ENCODE results near the gene PDE1C. TPM values are rescaled to one million over a fixed set of nuclear protein-coding genes. Genes with fewer than 3 reads are reported as not detected.
A peak's percentile ranks its signal among the peaks of the same experiment; 100 is the strongest.

PDE1C gene
- total RNA-seq, 1 experiment from 2014 or later: 14.1 TPM

DNA sequence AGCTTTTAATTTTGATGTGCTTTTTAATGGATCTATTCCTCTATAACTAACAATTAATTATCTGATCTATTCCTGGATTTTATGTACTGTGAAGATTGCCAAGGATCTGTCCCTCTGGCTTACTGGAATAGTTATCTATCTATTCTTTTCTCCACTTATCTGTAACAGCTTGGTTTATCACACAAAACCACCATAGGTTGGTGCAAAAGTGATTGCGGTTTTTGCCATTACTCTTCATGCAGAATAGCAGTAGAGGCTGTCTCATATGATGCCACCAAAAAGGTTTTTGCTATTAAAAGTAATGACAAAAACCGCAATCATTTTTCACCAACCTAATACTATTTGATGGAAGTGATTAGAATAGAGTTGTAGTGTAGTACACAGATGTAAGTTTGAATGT is 115.7 kb downstream of the PDE1C start:
- Histone ChIP-seq H3K4me3 (ENCODE audit: low read length) (no peak overlapping the region), H3F3A (ENCODE audit: low read length, unreplicated experiment) (no peaks in the 10 kb centered on the region), H3K27ac (ENCODE audit: low read length) (no peak overlapping the region), H2AFZ (ENCODE audit: low read length) (no peak overlapping the region), H3K4me2 (ENCODE audit: low read length) (no peak overlapping the region), H3K36me3 (ENCODE audit: low read depth, low read length) (no peaks in the 10 kb centered on the region), H3K9ac (ENCODE audit: low read length) (no peak overlapping the region), H3K9me3 (ENCODE audit: low read length) (no peaks in the 10 kb centered on the region), H4K20me1 (ENCODE audit: low read length) (no peaks in the 10 kb centered on the region), H3K79me2 (ENCODE audit: low read length) (no peaks in the 10 kb centered on the region), H3K4me1 (ENCODE audit: insufficient read depth, low read length) (peaks cover 62% of the 10 kb centered on the region), H3K27me3 (ENCODE audit: low read length) (no peaks in the 10 kb centered on the region), H3K9me2 (replicated peaks; ENCODE audit: low read length) (no peaks in the 10 kb centered on the region)
- intact Hi-C loops (cut with micrococcal nuclease): no loop called here
- ATAC-seq (no peak), DNase-seq (no peak)
- no TSS peak for BruUV-seq (replicated peaks)
- TF ChIP-seq, protein P1, sequence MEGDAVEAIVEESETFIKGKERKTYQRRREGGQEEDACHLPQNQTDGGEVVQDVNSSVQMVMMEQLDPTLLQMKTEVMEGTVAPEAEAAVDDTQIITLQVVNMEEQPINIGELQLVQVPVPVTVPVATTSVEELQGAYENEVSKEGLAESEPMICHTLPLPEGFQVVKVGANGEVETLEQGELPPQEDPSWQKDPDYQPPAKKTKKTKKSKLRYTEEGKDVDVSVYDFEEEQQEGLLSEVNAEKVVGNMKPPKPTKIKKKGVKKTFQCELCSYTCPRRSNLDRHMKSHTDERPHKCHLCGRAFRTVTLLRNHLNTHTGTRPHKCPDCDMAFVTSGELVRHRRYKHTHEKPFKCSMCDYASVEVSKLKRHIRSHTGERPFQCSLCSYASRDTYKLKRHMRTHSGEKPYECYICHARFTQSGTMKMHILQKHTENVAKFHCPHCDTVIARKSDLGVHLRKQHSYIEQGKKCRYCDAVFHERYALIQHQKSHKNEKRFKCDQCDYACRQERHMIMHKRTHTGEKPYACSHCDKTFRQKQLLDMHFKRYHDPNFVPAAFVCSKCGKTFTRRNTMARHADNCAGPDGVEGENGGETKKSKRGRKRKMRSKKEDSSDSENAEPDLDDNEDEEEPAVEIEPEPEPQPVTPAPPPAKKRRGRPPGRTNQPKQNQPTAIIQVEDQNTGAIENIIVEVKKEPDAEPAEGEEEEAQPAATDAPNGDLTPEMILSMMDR (conservative IDR thresholded peaks at IDR 0.05; ENCODE audit: low read depth, low read length): no peak
- ChIA-PET POLR2A (ENCODE audit: unreplicated experiment) (no interaction called here), CTCF (no interaction called here)

DNA sequence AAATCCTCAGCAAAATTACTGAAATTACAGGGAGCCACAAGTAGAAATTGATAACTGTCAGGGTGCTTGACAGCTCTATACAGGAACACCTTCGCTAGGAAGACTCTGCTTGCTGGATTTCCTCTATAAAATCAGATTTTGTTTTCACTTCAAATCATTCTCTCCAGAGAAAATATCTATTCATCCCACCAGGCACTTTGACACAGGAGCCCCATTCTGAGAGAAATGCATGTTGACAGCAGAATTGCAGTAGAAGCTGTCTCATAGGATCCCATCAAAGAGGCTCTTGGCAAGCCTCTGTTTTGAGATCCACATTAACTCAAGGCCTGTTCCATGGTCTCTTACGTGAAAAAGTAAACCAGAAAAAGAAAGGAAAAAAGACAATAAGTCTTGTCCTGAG is 116.8 kb downstream of the PDE1C start:
- H3K79me2 ChIP-seq (ENCODE audit: low read length): no peaks in the 10 kb centered on the region
- no peak overlapping the region for H3K9ac ChIP-seq (ENCODE audit: low read length)
- TF ChIP-seq EZH2phosphoT487 (IDR thresholded peaks at IDR 0.05; ENCODE audit: borderline replicate concordance, low read length): no peak
- TF ChIP-seq EZH2 (IDR thresholded peaks at IDR 0.05; ENCODE audit: low read length, unreplicated experiment): no peak
- TF ChIP-seq, protein P1 (conservative IDR thresholded peaks at IDR 0.05; ENCODE audit: low read depth, low read length): no peak
- H3F3A ChIP-seq (ENCODE audit: low read length, unreplicated experiment): peaks cover 5% of the 10 kb centered on the region
- intact Hi-C loops (cut with micrococcal nuclease): no loop called here
- H3K27me3 ChIP-seq (ENCODE audit: low read length): no peaks in the 10 kb centered on the region
- DNase-seq (no peak), ATAC-seq (no peak)
- no peaks in the 10 kb centered on the region for H4K20me1 ChIP-seq (ENCODE audit: low read length)
- H3K4me1 ChIP-seq (ENCODE audit: insufficient read depth, low read length): peaks cover 70% of the 10 kb centered on the region
- no peaks in the 10 kb centered on the region for H3K9me2 ChIP-seq (replicated peaks; ENCODE audit: low read length)
- H3K4me2 ChIP-seq (ENCODE audit: low read length): no peak overlapping the region
- H3K36me3 ChIP-seq (ENCODE audit: low read depth, low read length): no peaks in the 10 kb centered on the region
- BruUV-seq (replicated peaks): no TSS peak
- no peak overlapping the region for H2AFZ ChIP-seq (ENCODE audit: low read length)
- POLR2A ChIA-PET (ENCODE audit: unreplicated experiment): no interaction called here
- CTCF ChIA-PET: no interaction called here
- no peak overlapping the region for H3K27ac ChIP-seq (ENCODE audit: low read length)
- no peak overlapping the region for H3K4me3 ChIP-seq (ENCODE audit: low read length)
- no peaks in the 10 kb centered on the region for H3K9me3 ChIP-seq (ENCODE audit: low read length)

DNA sequence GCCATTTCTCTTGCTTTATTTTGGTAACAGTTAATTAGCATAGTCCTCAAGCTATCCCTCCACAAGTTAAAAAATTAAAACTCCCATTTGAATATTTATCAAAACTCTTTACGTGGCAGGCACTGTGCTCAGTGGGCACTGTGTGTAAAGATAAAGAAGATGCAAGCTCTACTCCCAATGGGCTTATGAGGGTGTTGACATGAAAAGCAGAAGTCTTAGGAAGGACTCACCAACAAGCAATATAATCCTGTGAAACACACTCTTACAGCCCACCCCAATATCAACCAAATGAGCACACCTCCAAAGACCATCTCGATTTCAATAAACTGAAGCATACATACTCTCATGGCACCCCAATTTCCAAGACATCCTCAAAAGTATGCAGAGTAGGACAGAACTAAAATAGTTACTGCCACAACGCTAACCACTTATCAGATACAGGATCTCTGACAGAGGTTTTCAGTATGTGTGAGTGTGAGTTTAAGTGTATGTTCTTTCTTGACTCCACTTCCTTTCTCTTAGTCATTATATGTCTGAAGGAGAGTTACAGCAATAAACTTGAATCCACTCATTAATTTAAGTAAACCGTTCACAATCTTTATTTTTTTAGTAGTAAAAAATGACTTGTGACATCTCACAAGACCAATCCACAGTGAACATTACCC is 120.0 kb downstream of the PDE1C start:
- DNase-seq: peak; percentile 76
- Histone ChIP-seq H3K79me2 (ENCODE audit: low read length) (no peaks in the 10 kb centered on the region), H3K27me3 (ENCODE audit: low read length) (no peaks in the 10 kb centered on the region), H3K27ac (ENCODE audit: low read length) (peak overlapping the region; percentile 68), H3K36me3 (ENCODE audit: low read depth, low read length) (peaks cover 11% of the 10 kb centered on the region; the same call in 1 of the 2 replicates), H3K4me3 (ENCODE audit: low read length) (no peak overlapping the region), H3K4me1 (ENCODE audit: insufficient read depth, low read length) (peaks cover 52% of the 10 kb centered on the region), H3K9ac (ENCODE audit: low read length) (no peak overlapping the region), H3F3A (ENCODE audit: low read length, unreplicated experiment) (peaks cover 16% of the 10 kb centered on the region), H4K20me1 (ENCODE audit: low read length) (no peaks in the 10 kb centered on the region), H3K4me2 (ENCODE audit: low read length) (peak overlapping the region; percentile 33), H3K9me3 (ENCODE audit: low read length) (peaks cover 9% of the 10 kb centered on the region; the same call in 1 of the 2 replicates), H2AFZ (ENCODE audit: low read length) (no peak overlapping the region), H3K9me2 (replicated peaks; ENCODE audit: low read length) (no peaks in the 10 kb centered on the region)
- TF ChIP-seq EZH2 (IDR thresholded peaks at IDR 0.05; ENCODE audit: low read length, unreplicated experiment) (no peak), EZH2phosphoT487 (IDR thresholded peaks at IDR 0.05; ENCODE audit: borderline replicate concordance, low read length) (no peak)
- TF ChIP-seq, protein P1 (conservative IDR thresholded peaks at IDR 0.05; ENCODE audit: low read depth, low read length): no peak
- CTCF ChIA-PET: no interaction called here
- POLR2A ChIA-PET (ENCODE audit: unreplicated experiment): interaction anchor here (0.5 to 0.6 kb wide), 2 partner anchors 14 to 42 kb away, joined by 4 to 8 read pairs; no protein-coding TSS in a partner anchor
- ATAC-seq: peak; percentile 58
- intact Hi-C loops (cut with micrococcal nuclease): no loop called here
- BruUV-seq (replicated peaks): TSS peak; percentile 36
